Activated B cell treated with CpG ODN at 0.5 μM for 24 hours (primary cell): ENCODE results near the gene AURKAIP1. TPM values are rescaled to one million over a fixed set of nuclear protein-coding genes. Genes with fewer than 3 reads are reported as not detected.
A peak's percentile ranks its signal among the peaks of the same experiment; 100 is the strongest.

Experiments
- ATAC-seq: fragments of 200-7000 bp; cut with Tn5 transposase; one replicate; pipeline ENCODE4 v1.10.0; 2021; ENCODE audit warnings: low read depth, mild to moderate bottlenecking, moderate library complexity
- CTCF ChIA-PET: fragments of 350-600 bp; sonication (Branson Sonifier 250); formaldehyde crosslinking; loops from one replicate; lab custom pipeline; 2021; ENCODE audit warnings: antibody characterized with exemption; lab: Charles Lee
- POLR2A ChIA-PET: fragments of 350-600 bp; sonication (Branson Sonifier 250); formaldehyde crosslinking; loops from one replicate; lab custom pipeline; 2021; ENCODE audit warnings: antibody characterized with exemption; lab: Charles Lee
- DNase-seq: peaks from one replicate; pipeline ENCODE4 v3.0.0; 2022
- H3K27ac Mint-ChIP-seq: one replicate; pipeline ENCODE4 v1.8.0; 2020; ENCODE audit warnings: mixed read lengths
- H3K27me3 Mint-ChIP-seq: one replicate; pipeline ENCODE4 v1.8.0; 2021; ENCODE audit warnings: mixed read lengths
- H3K36me3 Mint-ChIP-seq: one replicate; pipeline ENCODE4 v1.8.0; 2021; ENCODE audit warnings: low read depth, mixed read lengths
- H3K4me1 Mint-ChIP-seq: one replicate; pipeline ENCODE4 v1.8.0; 2021; ENCODE audit warnings: mixed read lengths
- H3K4me3 Mint-ChIP-seq: one replicate; pipeline ENCODE4 v1.8.0; 2020; ENCODE audit warnings: mild to moderate bottlenecking, mixed read lengths
- H3K9me3 Mint-ChIP-seq: one replicate; pipeline ENCODE4 v1.8.0; 2020; ENCODE audit warnings: mixed read lengths
- CTCF ChIP-seq: fragments of 200-600 bp; IDR thresholded peaks from one replicate; pipeline ENCODE4 v1.8.0; 2022; ENCODE audit warnings: antibody characterized with exemption, mild to moderate bottlenecking
- intact Hi-C: fragments of 100-400 bp; cut with micrococcal nuclease; formaldehyde crosslinking; loops from one replicate; pipeline ENCODE4 v1.15.1; 2024
- total RNA-seq: library from RNA; stranded (reverse); gene quantifications from 2 replicates; pipeline ENCODE4 v1.2.3, GENCODE V29; 2022

Gene AURKAIP1
- total RNA-seq, 1 donor from 2014 or later: 91.5 TPM

GRCh38 chr1:1324084-1324523, 50.9 kb downstream of the AURKAIP1 start:
- TF ChIP-seq CTCF: no peak
- H3K4me1 Mint-ChIP-seq: peaks cover 37% of the 10 kb centered on the region
- intact Hi-C loops: loop anchor here (1.0 kb wide), 3 partner anchors 16 to 51 kb away; partner anchors contain the start of genes AURKAIP1, DVL1 and PUSL1
- H3K9me3 Mint-ChIP-seq: no peaks in the 10 kb centered on the region
- peaks cover 21% of the 10 kb centered on the region for H3K36me3 Mint-ChIP-seq
- H3K4me3 Mint-ChIP-seq: peak overlapping the region; percentile 90
- DNase-seq (no peak), ATAC-seq (no peak)
- CTCF ChIA-PET: no interaction called here
- H3K27ac Mint-ChIP-seq: no peak overlapping the region
- POLR2A ChIA-PET: interaction anchor here (0.6 to 1.3 kb wide), 2 partner anchors 51 to 506 kb away, joined by 4 to 5 read pairs; partner anchors contain the start of gene AURKAIP1
- no peaks in the 10 kb centered on the region for H3K27me3 Mint-ChIP-seq

Other genes starting within 250 kb of the AURKAIP1 start
- gene TTLL10, start 201.3 kb downstream of the AURKAIP1 start, total RNA-seq: 0.16 TPM in 1 of 2 replicates, not detected in the other
- 36.7 and 37.5 TPM in 2 replicates for gene TNFRSF18, start 168.6 kb downstream of the AURKAIP1 start, total RNA-seq
- 0.86 and 1.1 TPM in 2 replicates for gene TNFRSF4, start 161.1 kb downstream of the AURKAIP1 start, total RNA-seq
- gene SDF4, start 143.2 kb downstream of the AURKAIP1 start, total RNA-seq: 94.4 and 97.9 TPM in 2 replicates
- 20.9 and 22.1 TPM in 2 replicates for gene B3GALT6, start 143.0 kb downstream of the AURKAIP1 start, total RNA-seq
- 2.5 and 2.7 TPM in 2 replicates for gene C1QTNF12, start 128.5 kb downstream of the AURKAIP1 start, total RNA-seq
- 79.2 and 89.9 TPM in 2 replicates for gene UBE2J2, start 101.4 kb downstream of the AURKAIP1 start, total RNA-seq
- 1.6 and 3.3 TPM in 2 replicates for gene SCNN1D, start 94.8 kb downstream of the AURKAIP1 start, total RNA-seq
- 16.2 and 26.1 TPM in 2 replicates for gene ACAP3, start 67.3 kb downstream of the AURKAIP1 start, total RNA-seq
- gene PUSL1, start 66.6 kb downstream of the AURKAIP1 start, total RNA-seq: 11.9 and 12.6 TPM in 2 replicates
- 131 and 151 TPM in 2 replicates for gene INTS11, start 50.5 kb downstream of the AURKAIP1 start, total RNA-seq
- gene CPTP, start 50.4 kb downstream of the AURKAIP1 start, total RNA-seq: 13.8 and 15.3 TPM in 2 replicates
- gene TAS1R3, start 43.9 kb downstream of the AURKAIP1 start, total RNA-seq: 2.5 and 2.7 TPM in 2 replicates
- gene DVL1, start 25.8 kb downstream of the AURKAIP1 start, total RNA-seq: 29.3 and 30.7 TPM in 2 replicates
- gene MXRA8, start 16.7 kb downstream of the AURKAIP1 start, total RNA-seq: 0.07 and 0.16 TPM in 2 replicates
- gene CCNL2, start 24.1 kb upstream of the AURKAIP1 start, total RNA-seq: 188 and 225 TPM in 2 replicates
- 134 and 136 TPM in 2 replicates for gene MRPL20, start 32.1 kb upstream of the AURKAIP1 start, total RNA-seq
- gene ANKRD65, start 46.1 kb upstream of the AURKAIP1 start, total RNA-seq: 0.13 TPM in 1 of 2 replicates, not detected in the other
- gene VWA1, start 60.5 kb upstream of the AURKAIP1 start, total RNA-seq: not detected in 2 replicates
- gene ATAD3C, start 74.5 kb upstream of the AURKAIP1 start, total RNA-seq: 0.58 and 0.86 TPM in 2 replicates
- gene ATAD3B, start 96.6 kb upstream of the AURKAIP1 start, total RNA-seq: 47.4 and 49.5 TPM in 2 replicates
- 26.1 and 32.4 TPM in 2 replicates for gene ATAD3A, start 137.0 kb upstream of the AURKAIP1 start, total RNA-seq
- gene TMEM240, start 165.4 kb upstream of the AURKAIP1 start, total RNA-seq: 0.31 TPM in 1 of 2 replicates, not detected in the other
- 111 and 118 TPM in 2 replicates for gene SSU72, start 199.7 kb upstream of the AURKAIP1 start, total RNA-seq
- 0.46 and 0.60 TPM in 2 replicates for gene FNDC10, start 224.9 kb upstream of the AURKAIP1 start, total RNA-seq
- 27.6 and 36.4 TPM in 2 replicates for gene MIB2, start 240.3 kb upstream of the AURKAIP1 start, total RNA-seq